Progenitor cell of endocrine pancreas (in vitro differentiated cells): ENCODE measurements around the gene HCCS. TPM values are rescaled to one million over a fixed set of nuclear protein-coding genes. Genes with fewer than 3 reads are reported as not detected.
A peak's percentile ranks its signal among the peaks of the same experiment; 100 is the strongest.

Experiments
- DNase-seq: peaks from one replicate; pipeline ENCODE4 v3.0.0; 2021; ENCODE audit warnings: low spot score; ENCODE audit not compliant: unreplicated experiment
- H3K27ac Mint-ChIP-seq: 2 replicates; pipeline ENCODE4 v1.8.0; 2021; ENCODE audit warnings: mild to moderate bottlenecking, moderate library complexity, mixed read lengths
- H3K27me3 Mint-ChIP-seq: 2 replicates; pipeline ENCODE4 v1.8.0; 2021; ENCODE audit warnings: mixed read lengths
- H3K36me3 Mint-ChIP-seq: 2 replicates; pipeline ENCODE4 v1.8.0; 2022; ENCODE audit warnings: mixed read lengths; ENCODE audit not compliant: insufficient read depth
- H3K4me1 Mint-ChIP-seq: 2 replicates; pipeline ENCODE4 v1.8.0; 2021; ENCODE audit warnings: low read depth, mixed read lengths
- H3K4me3 Mint-ChIP-seq: 2 replicates; pipeline ENCODE4 v1.8.0; 2021; ENCODE audit warnings: low read depth, mild to moderate bottlenecking, moderate library complexity, mixed read lengths
- H3K9me3 Mint-ChIP-seq: 2 replicates; pipeline ENCODE4 v1.8.0; 2021; ENCODE audit warnings: low read depth, mixed read lengths
- CTCF ChIP-seq: fragments of 200-600 bp; sonication (generic); IDR thresholded peaks from one replicate; pipeline ENCODE4 v1.5.0; 2021; ENCODE audit warnings: antibody characterized with exemption, mild to moderate bottlenecking; ENCODE audit not compliant: unreplicated experiment
- total RNA-seq: library from RNA; stranded (reverse); gene quantifications from 2 replicates; pipeline ENCODE4 v1.2.1, GENCODE V29; 2021

HCCS gene
- total RNA-seq, 1 donor from 2014 or later, result 20.9 TPM

- no peak overlapping the region for H3K4me3 Mint-ChIP-seq
- H3K9me3 Mint-ChIP-seq, result peaks cover 17% of the 10 kb centered on the region
- TF ChIP-seq CTCF, result no peak
- H3K36me3 Mint-ChIP-seq, result peaks cover 1% of the 10 kb centered on the region
- H3K27me3 Mint-ChIP-seq, result no peaks in the 10 kb centered on the region
- no peaks in the 10 kb centered on the region for H3K4me1 Mint-ChIP-seq
- no peak overlapping the region for H3K27ac Mint-ChIP-seq
- DNase-seq, result no peak
These were observed 19.0 kb downstream of the HCCS start for GRCh38 chrX:11130136-11130535.

- DNase-seq, result no peak
- Mint-ChIP-seq H3K4me1 (no peaks in the 10 kb centered on the region), H3K9me3 (peaks cover 20% of the 10 kb centered on the region), H3K27me3 (no peaks in the 10 kb centered on the region), H3K4me3 (no peak overlapping the region), H3K36me3 (peaks cover 1% of the 10 kb centered on the region), H3K27ac (no peak overlapping the region)
- TF ChIP-seq CTCF, result no peak
These were observed 20.0 kb downstream of the HCCS start for GRCh38 chrX:11131146-11131545.

GRCh38 chrX:11135564-11136185, 24.5 kb downstream of the HCCS start:
- Mint-ChIP-seq H3K4me3 (no peak overlapping the region), H3K4me1 (no peaks in the 10 kb centered on the region), H3K27me3 (no peaks in the 10 kb centered on the region), H3K36me3 (peaks cover 1% of the 10 kb centered on the region), H3K9me3 (peaks cover 17% of the 10 kb centered on the region), H3K27ac (no peak overlapping the region)
- TF ChIP-seq CTCF, result no peak
- no peak for DNase-seq

- Mint-ChIP-seq H3K27ac (no peak overlapping the region), H3K4me1 (no peaks in the 10 kb centered on the region), H3K4me3 (no peak overlapping the region), H3K36me3 (no peaks in the 10 kb centered on the region), H3K27me3 (no peaks in the 10 kb centered on the region), H3K9me3 (peaks cover 16% of the 10 kb centered on the region)
- peak; percentile 71 for TF ChIP-seq CTCF
- DNase-seq, result no peak
These were observed 26.5 kb downstream of the HCCS start for GRCh38 chrX:11137543-11138139.

- no peak for DNase-seq
- Mint-ChIP-seq H3K27me3 (no peaks in the 10 kb centered on the region), H3K27ac (no peak overlapping the region)
These were observed 27.6 kb downstream of the HCCS start for GRCh38 chrX:11138498-11139390.

More at GRCh38 chrX:11138498-11139390, 27.6 kb downstream of the HCCS start:
- Mint-ChIP-seq H3K4me3 (no peak overlapping the region), H3K9me3 (peaks cover 16% of the 10 kb centered on the region), H3K4me1 (no peaks in the 10 kb centered on the region), H3K36me3 (no peaks in the 10 kb centered on the region)
- TF ChIP-seq CTCF, result no peak
